CD14-positive monocyte (primary cell): ENCODE measurements around the gene OR11H6. TPM values are rescaled to one million over a fixed set of nuclear protein-coding genes. Genes with fewer than 3 reads are reported as not detected.
A peak's percentile ranks its signal among the peaks of the same experiment; 100 is the strongest.

Experiments
- DNase-seq, 3 donors: peaks; one replicate each; pipeline ENCODE4 v3.0.0-alpha.2; 2011 to 2022
- H2AFZ ChIP-seq: 2 replicates; pipeline ENCODE4 v1.6.0; 2012; ENCODE audit warnings: mild to moderate bottlenecking, low read depth, low read length, inconsistent platforms; ENCODE audit not compliant: insufficient read depth, poor library complexity, severe bottlenecking
- H3K27ac ChIP-seq, 2 donors: 1 replicate in 1 of 2; 2 replicates in 1 of 2; pipeline ENCODE4 v1.5.1; 2012 to 2013; ENCODE audit warnings: low read length in 2 of 2, control low read depth in 1 of 2, inconsistent platforms in 1 of 2, low read depth in 1 of 2, mild to moderate bottlenecking in 1 of 2
- H3K27me3 ChIP-seq, 2 donors: one replicate each; pipeline versions ENCODE4 v1.6.0 to v1.6.1; 2011 to 2013; ENCODE audit warnings: low read length in 2 of 2; ENCODE audit not compliant: control insufficient read depth in 2 of 2, insufficient read depth in 2 of 2
- H3K36me3 ChIP-seq, 2 donors: replicated peaks in 1 of 2; 1 replicate in 1 of 2; 2 replicates in 1 of 2; pipeline versions ENCODE4 v1.5.1 to v1.6.1; 2012 to 2013; ENCODE audit warnings: low read length in 2 of 2, control low read depth in 1 of 2, inconsistent platforms in 1 of 2, mild to moderate bottlenecking in 1 of 2; ENCODE audit not compliant: insufficient read depth in 2 of 2, control insufficient read depth in 1 of 2
- H3K4me1 ChIP-seq, 2 donors: 1 replicate in 1 of 2; 2 replicates in 1 of 2; pipeline versions ENCODE4 v1.5.1 to v1.6.1; 2012 to 2013; ENCODE audit warnings: low read length in 2 of 2, control low read depth in 1 of 2, inconsistent platforms in 1 of 2, mild to moderate bottlenecking in 1 of 2, moderate library complexity in 1 of 2; ENCODE audit not compliant: insufficient read depth in 2 of 2, control insufficient read depth in 1 of 2
- H3K4me2 ChIP-seq: replicated peaks from 2 replicates; pipeline ENCODE3; 2012; ENCODE audit warnings: low read length, moderate library complexity, mild to moderate bottlenecking; ENCODE audit not compliant: poor library complexity, severe bottlenecking; ENCODE audit errors: extremely low read depth
- H3K4me3 ChIP-seq, 3 experiments: fragments of 200-600 bp in 1 of 3; sonication (generic) in 1 of 3; replicated peaks in 1 of 3; 1 replicate in 2 of 3; 2 replicates in 1 of 3; pipeline ENCODE4 v1.5.1; 2011 to 2013; ENCODE audit warnings: low read length in 3 of 3, mild to moderate bottlenecking in 3 of 3, control low read depth in 2 of 3, low read depth in 2 of 3, inconsistent platforms in 1 of 3, moderate library complexity in 1 of 3
- H3K79me2 ChIP-seq: 2 replicates; pipeline ENCODE4 v1.6.0; 2012; ENCODE audit warnings: mild to moderate bottlenecking, control low read depth, inconsistent platforms, low read length, moderate library complexity; ENCODE audit not compliant: insufficient read depth
- H3K9ac ChIP-seq: 2 replicates; pipeline ENCODE4 v1.6.0; 2017; ENCODE audit warnings: low read length, mild to moderate bottlenecking; ENCODE audit not compliant: insufficient read depth, poor library complexity, severe bottlenecking
- H3K9me3 ChIP-seq, 2 donors: replicated peaks in 1 of 2; 1 replicate in 1 of 2; 2 replicates in 1 of 2; pipeline versions ENCODE4 v1.5.1 to v1.6.1; 2012 to 2013; ENCODE audit warnings: low read length in 2 of 2, control low read depth in 1 of 2; ENCODE audit not compliant: control insufficient read depth in 1 of 2, insufficient read depth in 1 of 2
- H4K20me1 ChIP-seq: 2 replicates; pipeline ENCODE4 v1.6.0; 2012; ENCODE audit warnings: mild to moderate bottlenecking, low read length, control low read depth, moderate library complexity; ENCODE audit not compliant: insufficient read depth
- H3K27ac Mint-ChIP-seq, 7 donors: one replicate each; pipeline ENCODE4 v1.8.0; 2020; ENCODE audit warnings: mild to moderate bottlenecking in 7 of 7, mixed read lengths in 7 of 7, moderate library complexity in 6 of 7, inconsistent platforms in 2 of 7
- H3K27me3 Mint-ChIP-seq, 3 donors: one replicate each; pipeline ENCODE4 v1.8.0; 2021 to 2022; ENCODE audit warnings: low read depth in 3 of 3, mild to moderate bottlenecking in 3 of 3, mixed read lengths in 3 of 3, moderate library complexity in 3 of 3, inconsistent platforms in 1 of 3
- H3K36me3 Mint-ChIP-seq, 2 donors: one replicate each; pipeline ENCODE4 v1.8.0; 2020; ENCODE audit warnings: mixed read lengths in 2 of 2, inconsistent platforms in 1 of 2, mild to moderate bottlenecking in 1 of 2
- H3K4me1 Mint-ChIP-seq: one replicate; pipeline ENCODE4 v1.8.0; 2020; ENCODE audit warnings: mild to moderate bottlenecking, mixed read lengths
- H3K4me3 Mint-ChIP-seq, 2 donors: one replicate each; pipeline ENCODE4 v1.8.0; 2020; ENCODE audit warnings: mild to moderate bottlenecking in 2 of 2, mixed read lengths in 2 of 2, moderate library complexity in 1 of 2
- H3K9me3 Mint-ChIP-seq, 7 donors: one replicate each; pipeline ENCODE4 v1.8.0; 2020 to 2022; ENCODE audit warnings: mixed read lengths in 7 of 7, mild to moderate bottlenecking in 6 of 7, moderate library complexity in 6 of 7, inconsistent platforms in 2 of 7
- CTCF ChIP-seq: fragments of 200-600 bp; IDR thresholded peaks from one replicate; pipeline ENCODE4 v1.8.0; 2022; ENCODE audit warnings: antibody characterized with exemption, mild to moderate bottlenecking
- WGBS: methylation state at CpG from one replicate; pipeline ENCODE4 v1.1.5; 2013; ENCODE audit warnings: missing lambda C conversion rate; ENCODE audit not compliant: insufficient coverage; 5-methylcytosine and 5-hydroxymethylcytosine counted together
- intact Hi-C, 2 donors: fragments of 100-400 bp; cut with micrococcal nuclease; formaldehyde crosslinking; loops; one replicate each; pipeline versions ENCODE4 v1.15.0 to v1.15.1; 2023
- polyA plus RNA-seq, 3 donors: library from polyadenylated mRNA; depleted of rRNA in 1 of 3; unstranded in 2 of 3; stranded (reverse) in 1 of 3; fragments of 300-500 nt in 2 of 3; fragments of >200 nt in 1 of 3; fragmentation: Illumina TruSeq in 2 of 3; gene quantifications; 1 replicate in 2 of 3; 2 replicates in 1 of 3; pipeline ENCODE4 v1.2.3, GENCODE V29; 2012 to 2021

The OR11H6 gene
- polyA plus RNA-seq, 3 donors, result not detected

- H3K4me3 ChIP-seq, result peak overlapping the region in 1 of 3 experiments; percentile 17
- Mint-ChIP-seq H3K27ac (peak overlapping the region in 6 of 7 donors; percentile 25 to 98 (median 66)), H3K36me3 (no peaks in the 10 kb centered on the region), H3K9me3 (peaks cover 3 to 13% (median 8%) of the 10 kb centered on the region in 7 donors), H3K4me3 (no peak overlapping the region), H3K27me3 (peaks cover 0 to 1% (median 1%) of the 10 kb centered on the region in 3 donors), H3K4me1 (peaks cover 27% of the 10 kb centered on the region)
- H3K9me3 ChIP-seq, result no peaks in the 10 kb centered on the region
- peak overlapping the region in 1 of 2 donors; percentile 73 for H3K27ac ChIP-seq
- DNase-seq, result peak in 2 of 3 donors; percentile 5 to 16
- no peaks in the 10 kb centered on the region for H3K27me3 ChIP-seq
- H4K20me1 ChIP-seq, result no peaks in the 10 kb centered on the region
- intact Hi-C loops, result no loop called here
- no peak overlapping the region for H2AFZ ChIP-seq
- H3K9ac ChIP-seq, result no peak overlapping the region
- H3K4me2 ChIP-seq, result peak overlapping the region; percentile 41
- no peak for TF ChIP-seq CTCF
- peaks cover 24 to 30% of the 10 kb centered on the region in 2 donors for H3K4me1 ChIP-seq
- WGBS, result no CpG with 5 or more reads among the region's 2 CpGs
- H3K79me2 ChIP-seq, result no peaks in the 10 kb centered on the region
- H3K36me3 ChIP-seq, result no peaks in the 10 kb centered on the region
These were observed 43.0 kb upstream of the OR11H6 start for GRCh38 chr14:20180486-20180885.

GRCh38 chr14:20184181-20184580 is 39.3 kb upstream of the OR11H6 start:
- no peaks in the 10 kb centered on the region for H4K20me1 ChIP-seq
- H3K27me3 Mint-ChIP-seq, result peaks cover 0 to 6% (median 2%) of the 10 kb centered on the region in 3 donors
- H3K79me2 ChIP-seq, result no peaks in the 10 kb centered on the region
- TF ChIP-seq CTCF, result no peak
- peaks cover 18% of the 10 kb centered on the region for H3K4me1 Mint-ChIP-seq
- no peak overlapping the region for H2AFZ ChIP-seq
- no peak overlapping the region for H3K4me3 ChIP-seq
- no peaks in the 10 kb centered on the region for H3K36me3 ChIP-seq
- peaks cover under 1 to 11% (median 3%) of the 10 kb centered on the region in 7 donors for H3K9me3 Mint-ChIP-seq
- peaks cover 19 to 21% of the 10 kb centered on the region in 2 donors for H3K4me1 ChIP-seq
- no peaks in the 10 kb centered on the region for H3K27me3 ChIP-seq
- WGBS, result 87% methylated on average over 5 of the region's 5 CpGs
- intact Hi-C loops, result no loop called here
- no peak overlapping the region for H3K9ac ChIP-seq
- no peak for DNase-seq
- H3K27ac ChIP-seq, result no peak overlapping the region
- no peaks in the 10 kb centered on the region for H3K36me3 Mint-ChIP-seq
- H3K4me2 ChIP-seq, result no peak overlapping the region
- no peaks in the 10 kb centered on the region for H3K9me3 ChIP-seq
- no peak overlapping the region for H3K27ac Mint-ChIP-seq
- H3K4me3 Mint-ChIP-seq, result no peak overlapping the region
